ENCODE measurements around the gene MZB1.

DNA sequence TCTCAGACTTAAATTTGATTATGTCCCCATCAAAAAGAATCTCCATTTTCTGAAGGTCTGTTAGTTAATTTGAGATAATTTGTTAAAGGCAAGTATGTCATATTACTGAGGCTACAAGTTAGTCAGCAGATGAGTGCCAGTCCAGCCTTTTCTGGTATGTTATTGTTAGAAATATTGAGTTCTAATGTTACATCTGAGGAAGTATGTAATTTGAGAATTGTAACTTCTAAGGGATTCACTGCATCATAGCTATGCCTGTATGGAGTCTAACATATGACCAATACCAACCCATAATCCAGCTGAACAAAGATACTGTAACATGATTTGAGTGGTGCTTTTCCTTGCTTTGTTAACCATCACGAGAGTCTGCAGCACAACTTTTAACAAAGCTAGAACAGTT is 20.5 kb downstream of the MZB1 start:
- TF ChIP-seq, protein P1, sequence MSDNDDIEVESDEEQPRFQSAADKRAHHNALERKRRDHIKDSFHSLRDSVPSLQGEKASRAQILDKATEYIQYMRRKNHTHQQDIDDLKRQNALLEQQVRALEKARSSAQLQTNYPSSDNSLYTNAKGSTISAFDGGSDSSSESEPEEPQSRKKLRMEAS (IDR thresholded peaks at IDR 0.05), result no peak
- TF ChIP-seq RXRA (IDR thresholded peaks at IDR 0.05; ENCODE audit: insufficient read depth, low read depth, low read length) (no peak), TEAD4 (IDR thresholded peaks at IDR 0.05; ENCODE audit: low read depth, low read length) (no peak), NRF1 (IDR thresholded peaks at IDR 0.05; ENCODE audit: low read depth, low read length) (no peak), EZH2 (IDR thresholded peaks at IDR 0.05; ENCODE audit: low read depth, low read length, severe bottlenecking) (no peak), POLR2AphosphoS5 (IDR thresholded peaks at IDR 0.05; ENCODE audit: low read depth, low read length) (no peak), GTF2F1 (IDR thresholded peaks at IDR 0.05; ENCODE audit: borderline replicate concordance, low read depth, low read length) (no peak), POLR2A (IDR thresholded peaks at IDR 0.05; ENCODE audit: control extremely low read depth in 1 of 2, low read depth in 2 of 2, low read length in 2 of 2) (no peak)
- TF ChIP-seq, protein P2, sequence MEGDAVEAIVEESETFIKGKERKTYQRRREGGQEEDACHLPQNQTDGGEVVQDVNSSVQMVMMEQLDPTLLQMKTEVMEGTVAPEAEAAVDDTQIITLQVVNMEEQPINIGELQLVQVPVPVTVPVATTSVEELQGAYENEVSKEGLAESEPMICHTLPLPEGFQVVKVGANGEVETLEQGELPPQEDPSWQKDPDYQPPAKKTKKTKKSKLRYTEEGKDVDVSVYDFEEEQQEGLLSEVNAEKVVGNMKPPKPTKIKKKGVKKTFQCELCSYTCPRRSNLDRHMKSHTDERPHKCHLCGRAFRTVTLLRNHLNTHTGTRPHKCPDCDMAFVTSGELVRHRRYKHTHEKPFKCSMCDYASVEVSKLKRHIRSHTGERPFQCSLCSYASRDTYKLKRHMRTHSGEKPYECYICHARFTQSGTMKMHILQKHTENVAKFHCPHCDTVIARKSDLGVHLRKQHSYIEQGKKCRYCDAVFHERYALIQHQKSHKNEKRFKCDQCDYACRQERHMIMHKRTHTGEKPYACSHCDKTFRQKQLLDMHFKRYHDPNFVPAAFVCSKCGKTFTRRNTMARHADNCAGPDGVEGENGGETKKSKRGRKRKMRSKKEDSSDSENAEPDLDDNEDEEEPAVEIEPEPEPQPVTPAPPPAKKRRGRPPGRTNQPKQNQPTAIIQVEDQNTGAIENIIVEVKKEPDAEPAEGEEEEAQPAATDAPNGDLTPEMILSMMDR (IDR thresholded peaks at IDR 0.05; ENCODE audit: control extremely low read depth in 1 of 3, insufficient read depth in 1 of 3, low read depth in 1 of 3, low read length in 3 of 3), result no peak
- TF ChIP-seq, protein P3, sequence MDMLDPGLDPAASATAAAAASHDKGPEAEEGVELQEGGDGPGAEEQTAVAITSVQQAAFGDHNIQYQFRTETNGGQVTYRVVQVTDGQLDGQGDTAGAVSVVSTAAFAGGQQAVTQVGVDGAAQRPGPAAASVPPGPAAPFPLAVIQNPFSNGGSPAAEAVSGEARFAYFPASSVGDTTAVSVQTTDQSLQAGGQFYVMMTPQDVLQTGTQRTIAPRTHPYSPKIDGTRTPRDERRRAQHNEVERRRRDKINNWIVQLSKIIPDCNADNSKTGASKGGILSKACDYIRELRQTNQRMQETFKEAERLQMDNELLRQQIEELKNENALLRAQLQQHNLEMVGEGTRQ (IDR thresholded peaks at IDR 0.05; ENCODE audit: low read length), result no peak
